C4-2B (cell line): Measurements from ENCODE around the gene KDM5A.

Experiments
- ZFX ChIP-seq: fragments of 450-650 bp; IDR thresholded peaks from 2 replicates; pipeline ENCODE4 v1.6.1; 2017
- TF ChIP-seq, protein P1 (sequence below): fragments of 450-650 bp; conservative IDR thresholded peaks from 2 replicates; pipeline ENCODE4 v1.5.1; 2017; ENCODE audit warnings: mild to moderate bottlenecking

DNA sequence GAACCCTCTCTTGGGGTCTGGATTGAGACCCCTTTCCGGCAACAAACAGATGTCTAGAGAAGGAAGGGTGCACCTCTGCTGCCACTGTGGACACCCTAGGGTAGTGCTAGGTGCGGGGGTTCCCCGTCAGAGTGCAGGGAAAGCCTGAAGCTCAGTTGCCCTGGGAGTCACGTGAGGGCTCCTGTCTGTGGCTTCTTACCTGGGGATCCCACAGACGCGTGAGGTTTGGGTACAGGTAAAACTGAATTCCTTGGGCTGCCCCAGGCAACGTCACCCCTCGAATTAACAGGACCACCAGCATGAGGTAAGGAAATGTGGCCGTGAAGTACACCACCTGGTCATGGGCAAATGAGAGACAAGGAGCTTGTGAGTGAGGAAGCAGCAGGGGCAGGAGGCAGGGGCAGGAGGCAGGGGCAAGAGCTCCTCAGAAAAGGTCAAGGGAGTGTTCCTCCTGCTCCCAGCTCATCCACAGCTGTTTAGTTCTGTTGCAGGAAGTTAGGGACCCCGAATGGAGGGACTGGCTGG lies 154.2 kb downstream of the KDM5A start:
- TF ChIP-seq, protein P1, sequence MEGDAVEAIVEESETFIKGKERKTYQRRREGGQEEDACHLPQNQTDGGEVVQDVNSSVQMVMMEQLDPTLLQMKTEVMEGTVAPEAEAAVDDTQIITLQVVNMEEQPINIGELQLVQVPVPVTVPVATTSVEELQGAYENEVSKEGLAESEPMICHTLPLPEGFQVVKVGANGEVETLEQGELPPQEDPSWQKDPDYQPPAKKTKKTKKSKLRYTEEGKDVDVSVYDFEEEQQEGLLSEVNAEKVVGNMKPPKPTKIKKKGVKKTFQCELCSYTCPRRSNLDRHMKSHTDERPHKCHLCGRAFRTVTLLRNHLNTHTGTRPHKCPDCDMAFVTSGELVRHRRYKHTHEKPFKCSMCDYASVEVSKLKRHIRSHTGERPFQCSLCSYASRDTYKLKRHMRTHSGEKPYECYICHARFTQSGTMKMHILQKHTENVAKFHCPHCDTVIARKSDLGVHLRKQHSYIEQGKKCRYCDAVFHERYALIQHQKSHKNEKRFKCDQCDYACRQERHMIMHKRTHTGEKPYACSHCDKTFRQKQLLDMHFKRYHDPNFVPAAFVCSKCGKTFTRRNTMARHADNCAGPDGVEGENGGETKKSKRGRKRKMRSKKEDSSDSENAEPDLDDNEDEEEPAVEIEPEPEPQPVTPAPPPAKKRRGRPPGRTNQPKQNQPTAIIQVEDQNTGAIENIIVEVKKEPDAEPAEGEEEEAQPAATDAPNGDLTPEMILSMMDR = no peak
- no peak for TF ChIP-seq ZFX
